Globus pallidus (tissue), 1 donor: ENCODE results near the gene PSMD9.
A peak's percentile ranks its signal among the peaks of the same experiment; 100 is the strongest.
"Not testable (repeated sequence)": the region's sequence is repeated elsewhere in the genome, so short reads cannot be mapped to it uniquely, and the experiment has no call there.

Experiments
- DNase-seq: peaks from one replicate; pipeline ENCODE4 v3.0.0-alpha.2; 2015; ENCODE audit warnings: low spot score

PSMD9 gene

DNA sequence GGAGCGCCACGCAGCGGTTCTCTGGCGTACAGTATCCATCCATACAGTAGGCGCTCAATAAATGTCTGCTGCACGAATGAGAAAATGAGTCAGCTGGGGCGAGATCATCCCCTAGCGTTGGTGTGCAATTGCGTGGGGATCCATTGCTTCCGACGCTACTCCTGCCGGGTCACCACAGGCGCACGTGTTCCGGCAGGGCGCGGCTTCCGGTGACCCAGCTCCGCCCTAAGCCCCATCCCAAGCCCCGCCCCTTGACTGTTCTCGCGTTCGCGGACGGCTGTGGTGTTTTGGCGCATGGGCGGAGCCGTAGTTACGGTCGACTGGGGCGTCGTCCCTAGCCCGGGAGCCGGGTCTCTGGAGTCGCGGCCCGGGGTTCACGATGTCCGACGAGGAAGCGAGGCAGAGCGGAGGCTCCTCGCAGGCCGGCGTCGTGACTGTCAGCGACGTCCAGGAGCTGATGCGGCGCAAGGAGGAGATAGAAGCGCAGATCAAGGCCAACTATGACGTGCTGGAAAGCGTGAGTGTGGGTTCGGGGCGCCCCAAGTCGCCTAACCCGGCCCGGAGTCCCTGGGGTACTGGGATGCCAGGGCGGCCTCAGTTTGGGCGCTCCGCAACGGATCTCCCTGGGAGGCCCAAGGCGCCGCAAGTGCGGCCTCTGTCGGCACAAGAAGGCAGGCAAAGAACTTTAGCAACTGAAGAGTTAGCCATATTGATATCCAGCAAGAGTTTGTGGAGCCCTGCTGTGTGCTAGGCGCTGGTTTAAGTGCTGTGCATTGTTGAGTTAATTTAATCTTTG, at the start of gene PSMD9:
PSMD9 (plus strand) TSS at position 313 of the 796 bp plus-strand sequence; CDS start at position 380, 67 bp downstream.
- peak; percentile 93 for DNase-seq

GRCh38 chr12:121839106-121839992, 49.2 kb upstream of the PSMD9 start:
- DNase-seq: peak; percentile 91

- DNase-seq: no peak
These were observed 48.4 kb upstream of the PSMD9 start for GRCh38 chr12:121839993-121840761.

DNA sequence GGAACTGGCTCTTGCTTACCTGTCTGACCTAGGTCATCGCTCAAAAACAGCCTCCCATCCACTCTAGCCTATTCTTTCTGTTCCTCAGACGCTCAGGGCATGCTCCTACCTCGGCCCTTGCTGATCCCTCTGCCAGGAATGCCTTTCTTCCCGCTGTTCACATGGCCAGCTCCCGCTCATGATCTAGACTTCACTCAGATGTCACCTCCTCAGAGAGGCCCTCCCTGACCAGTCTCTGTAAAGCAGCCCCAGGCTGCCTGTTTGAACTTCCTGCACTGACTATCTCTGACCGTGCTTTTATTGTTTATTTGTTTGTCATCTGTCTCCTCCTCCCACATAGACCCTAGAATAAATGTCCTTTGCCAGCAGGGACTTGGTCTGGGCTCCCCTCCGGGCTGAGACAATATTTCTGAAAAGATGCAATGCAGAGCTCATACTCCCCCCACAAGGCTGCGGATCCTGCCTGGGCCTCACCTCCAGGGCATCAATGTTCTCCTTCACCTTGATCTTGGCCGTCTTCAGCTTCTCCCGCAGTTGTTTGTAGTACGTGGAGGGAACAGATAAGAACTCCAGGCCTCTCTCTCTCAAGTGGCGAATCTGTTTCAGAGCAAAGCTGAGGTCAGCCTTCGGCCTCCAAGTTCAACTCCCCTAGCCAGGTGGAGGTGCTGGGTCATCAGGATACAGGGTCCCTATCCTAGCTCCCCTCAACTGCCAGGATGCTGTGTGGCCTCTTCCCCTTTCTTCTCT, 45.2 kb upstream of the PSMD9 start:
- DNase-seq: no peak

DNA sequence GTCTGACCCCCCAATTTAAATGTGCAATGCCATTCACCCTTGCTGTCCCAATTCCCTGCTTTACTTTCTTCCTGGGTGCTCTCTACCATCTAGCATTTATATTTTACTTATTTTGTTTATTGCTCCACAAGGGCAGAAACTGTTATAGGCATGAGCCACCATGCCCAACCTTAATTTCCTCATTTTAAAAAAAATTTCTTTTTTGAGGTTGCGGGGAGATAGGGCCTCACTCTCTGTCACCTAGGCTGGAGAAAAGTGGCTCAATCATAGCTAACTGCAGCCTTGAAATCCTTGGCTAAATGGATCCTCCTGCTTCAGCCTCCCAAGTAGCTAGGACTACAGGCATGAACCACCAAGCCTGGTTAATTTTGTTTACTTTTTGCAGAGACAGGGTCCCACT, 42.9 kb upstream of the PSMD9 start:
- DNase-seq: no peak

DNA sequence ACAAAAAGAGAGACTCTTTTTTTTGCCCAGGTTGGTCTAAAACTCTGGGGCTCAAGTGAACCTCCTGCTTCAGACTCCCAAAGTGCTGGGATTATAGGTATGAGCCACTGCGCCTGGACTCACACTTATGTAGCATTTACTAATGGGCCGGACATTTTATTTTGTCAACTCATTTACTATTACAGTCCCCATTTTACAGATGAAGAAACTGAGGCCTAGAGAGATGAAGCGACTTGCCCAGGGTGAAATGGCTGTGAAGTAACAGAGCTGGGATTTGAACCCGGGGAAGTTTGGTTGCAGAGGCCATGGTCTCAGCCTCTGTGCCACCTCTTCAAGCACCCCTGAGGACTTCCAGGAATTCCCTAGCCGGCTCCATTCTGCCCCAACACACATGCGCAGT, 39.4 kb upstream of the PSMD9 start:
- no peak for DNase-seq

DNA sequence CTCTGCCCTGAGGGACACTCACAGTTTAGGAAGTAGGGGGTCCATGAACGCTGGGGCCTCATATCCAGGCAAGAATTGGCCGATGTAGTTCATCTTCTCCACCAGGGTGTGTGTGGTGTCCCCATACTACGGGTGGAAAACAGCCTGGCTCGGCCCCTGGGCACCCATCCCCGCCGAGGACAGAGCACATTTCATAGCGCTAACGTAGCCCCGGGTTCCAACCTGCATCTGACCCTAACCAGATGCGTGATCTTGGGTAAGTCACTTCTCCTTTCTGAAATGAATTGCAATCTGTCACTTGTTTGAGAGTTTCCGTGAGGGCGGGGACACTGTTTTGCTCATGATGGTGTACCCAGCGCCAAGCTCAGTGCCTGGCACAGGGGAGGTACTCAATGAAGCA, 38.9 kb upstream of the PSMD9 start:
- no peak for DNase-seq

- DNase-seq: not testable (repeated sequence)
These were observed 36.2 kb upstream of the PSMD9 start for GRCh38 chr12:121852392-121852791.

GRCh38 chr12:121857322-121858246, 31.0 kb upstream of the PSMD9 start:
- DNase-seq: no peak

GRCh38 chr12:121858318-121858661, 30.3 kb upstream of the PSMD9 start:
- DNase-seq: no peak

GRCh38 chr12:121858662-121859572, 29.7 kb upstream of the PSMD9 start, which contains the start of gene HPD:
Gene HPD, minus strand, starts transcription at chr12:121858859. Its CDS starts 36 bp downstream, at chr12:121858823.
- peak; percentile 46 for DNase-seq

DNA sequence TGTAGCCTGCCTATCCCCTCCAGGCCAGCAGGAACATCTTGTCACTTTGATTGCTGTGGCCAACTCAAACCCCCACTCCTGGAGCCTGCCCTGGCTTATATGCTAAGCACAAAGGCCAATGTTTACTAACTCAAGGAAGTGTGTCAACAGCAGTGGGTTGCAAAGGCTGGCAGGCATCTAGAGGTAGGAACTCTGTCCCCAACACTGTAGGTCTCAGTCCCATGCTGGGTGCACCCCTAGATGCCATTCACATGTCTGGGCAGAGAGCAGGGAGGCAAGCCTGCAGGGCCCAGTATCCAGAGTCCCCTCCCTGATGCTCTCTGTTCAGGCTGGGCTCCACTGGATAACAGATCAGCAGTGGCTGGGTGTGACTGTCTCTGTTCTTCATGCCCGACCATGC, 28.3 kb upstream of the PSMD9 start:
- DNase-seq: no peak

GRCh38 chr12:121860699-121861098, 27.9 kb upstream of the PSMD9 start:
- not testable (repeated sequence) for DNase-seq

DNA sequence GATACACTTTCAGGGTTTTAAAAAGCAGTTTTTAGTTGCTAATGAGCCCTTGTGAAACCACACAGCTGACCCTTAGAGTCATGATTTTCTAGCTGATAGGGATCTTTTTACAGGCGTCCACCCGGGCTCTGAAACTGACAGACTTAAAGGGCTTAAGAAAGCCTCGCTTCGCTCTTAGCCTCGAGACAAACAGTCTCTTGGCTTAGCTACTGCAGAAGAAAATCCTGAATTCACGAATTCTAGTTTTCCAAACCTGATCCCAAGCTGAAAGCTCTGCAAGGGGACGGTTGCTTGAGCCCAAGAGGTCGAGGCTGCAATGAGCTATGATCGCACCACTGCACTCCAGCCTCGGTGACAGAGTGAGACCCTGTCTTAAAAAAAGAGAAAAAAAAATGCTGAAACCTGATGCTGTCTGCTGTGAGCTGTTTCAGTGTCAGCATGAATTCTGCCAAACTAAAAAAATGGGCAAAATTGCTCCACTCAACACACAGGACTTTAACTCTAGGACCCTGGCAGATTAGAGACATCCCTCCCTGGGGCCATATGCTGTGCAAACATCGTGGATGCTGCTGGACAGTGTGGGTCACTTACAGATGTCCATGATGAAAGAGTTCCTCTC, 26.8 kb upstream of the PSMD9 start:
- DNase-seq: no peak

DNA sequence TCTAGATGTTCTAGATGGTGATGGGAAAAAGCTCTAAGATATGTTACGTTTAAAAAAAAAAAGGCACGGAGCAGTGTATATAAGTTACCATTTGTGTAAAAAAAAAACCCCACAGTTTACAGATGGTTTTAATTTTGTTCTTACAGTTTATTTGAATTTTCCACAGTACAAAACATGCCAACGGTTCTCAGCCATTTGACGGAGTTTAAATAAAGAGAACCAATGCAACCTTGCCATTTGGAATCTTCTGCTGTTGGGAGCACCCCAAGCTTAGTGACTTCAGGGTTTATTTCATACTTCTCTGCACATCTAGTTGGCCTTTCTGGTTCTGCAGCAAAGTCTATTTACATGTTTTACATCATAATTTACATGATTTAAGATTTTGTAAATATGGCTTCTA, 22.3 kb upstream of the PSMD9 start:
- no peak for DNase-seq

DNA sequence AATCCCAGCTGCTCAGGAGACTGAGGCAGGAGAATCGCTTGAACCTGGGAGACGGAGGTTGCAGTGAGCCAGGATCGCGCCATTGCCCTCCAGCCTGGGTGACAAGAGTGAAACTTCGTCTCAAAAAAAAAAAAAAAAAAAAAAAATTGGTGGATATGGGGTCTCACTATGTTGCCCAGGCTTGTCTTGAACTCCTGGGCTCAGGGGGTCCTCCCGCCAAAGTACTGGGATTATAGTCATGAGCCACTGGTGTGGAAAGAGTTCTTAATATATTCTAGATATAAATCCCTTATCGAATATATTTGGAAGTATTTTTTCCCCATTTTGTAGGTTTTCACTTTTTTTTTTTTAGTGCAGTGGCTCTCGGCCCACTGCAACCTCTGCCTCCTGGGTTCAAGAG, 19.4 kb upstream of the PSMD9 start:
- DNase-seq: not testable (repeated sequence)

DNA sequence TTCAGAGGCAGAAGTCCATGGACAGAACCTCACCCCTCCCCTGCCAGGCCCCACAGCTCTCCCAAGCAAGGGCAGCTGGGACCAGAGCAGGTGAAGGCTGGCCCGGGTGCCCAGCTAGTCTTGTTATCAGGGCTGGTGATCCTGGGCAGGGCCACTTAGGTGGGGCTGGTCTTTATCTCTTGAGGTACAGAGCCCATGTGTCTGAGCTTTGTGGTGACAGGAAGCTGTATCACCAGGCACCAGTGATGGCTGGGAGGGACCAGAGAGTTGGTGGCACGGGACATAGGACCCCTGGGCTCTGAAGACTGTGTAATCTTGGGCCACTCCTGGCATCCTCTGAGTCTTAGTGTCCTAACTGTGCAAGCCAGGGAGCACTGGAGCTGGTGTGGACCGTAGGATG, 17.1 kb upstream of the PSMD9 start:
- DNase-seq: no peak

- DNase-seq: no peak
These were observed 15.9 kb upstream of the PSMD9 start for GRCh38 chr12:121872546-121873215.
